ENCODE data around the gene ZNF541.

GRCh38 chr19:47547199-47547598, 25.7 kb downstream of the ZNF541 start:
- TF ChIP-seq CTCF (IDR thresholded peaks at IDR 0.05) (no peak), POLR2A (IDR thresholded peaks at IDR 0.05) (no peak)

Data from uterus (tissue), 2 donors.